Smooth muscle cell of the pulmonary artery (primary cell): ENCODE data around the gene CD164L2. TPM values are rescaled to one million over a fixed set of nuclear protein-coding genes. Genes with fewer than 3 reads are reported as not detected.

Experiments
- total RNA-seq: library from RNA; depleted of rRNA; stranded (reverse); fragments of >200 nt; gene quantifications from 2 replicates; pipeline ENCODE4 v1.2.3, GENCODE V29; 2014

The CD164L2 gene
- not detected in 2 replicates for total RNA-seq

GRCh38 chr1:27383039-27383605, at the start of gene CD164L2:
CD164L2 (minus strand) TSS chr1:27383333; CDS start chr1:27383239, 94 bp downstream.

GRCh38 chr1:27392096-27392777, 9.1 kb upstream of the CD164L2 start, which contains the start of gene GPR3:
GPR3 (plus strand) TSS chr1:27392622; CDS start chr1:27393799, 1,177 bp downstream.

DNA sequence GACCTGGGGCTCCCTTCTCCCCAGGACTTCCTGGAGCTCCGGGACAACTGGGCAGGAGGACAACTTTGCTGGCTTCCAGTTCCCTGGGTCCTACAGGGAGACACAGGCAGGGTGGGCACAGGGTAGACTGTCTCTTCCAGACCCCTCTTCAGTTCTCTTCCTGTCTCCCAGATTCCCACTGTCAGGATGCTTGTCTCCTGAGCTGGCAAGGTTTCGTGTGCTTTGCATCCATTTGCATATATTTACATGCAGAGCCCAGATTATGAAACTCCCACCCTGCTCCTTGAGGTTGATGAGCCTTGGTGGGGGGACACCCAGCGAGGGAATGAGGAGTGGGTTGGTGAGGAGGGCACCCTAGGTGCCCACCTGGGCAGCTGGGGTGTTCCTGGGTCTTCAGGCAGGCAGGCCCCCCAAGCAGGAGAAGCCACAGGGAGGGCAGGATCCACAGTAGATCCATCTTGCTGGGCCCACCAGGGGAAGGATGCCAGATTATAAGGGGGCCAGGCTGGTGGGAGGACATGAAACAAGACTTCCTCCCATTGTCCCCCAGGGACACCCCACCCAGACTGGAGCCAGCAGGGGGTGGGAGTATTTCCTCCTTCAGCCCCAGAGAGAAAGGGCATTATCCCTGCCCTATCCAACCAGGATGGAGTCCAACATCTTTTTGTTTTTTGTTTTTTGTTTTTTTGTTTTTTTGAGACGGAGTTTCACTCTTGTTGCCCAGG, 8.6 kb downstream of the CD164L2 start, which contains the start of gene FCN3:
Gene FCN3 (minus strand): TSS at position 463 of the 725 bp plus-strand sequence. CDS start 6 bp downstream, at position 457.

DNA sequence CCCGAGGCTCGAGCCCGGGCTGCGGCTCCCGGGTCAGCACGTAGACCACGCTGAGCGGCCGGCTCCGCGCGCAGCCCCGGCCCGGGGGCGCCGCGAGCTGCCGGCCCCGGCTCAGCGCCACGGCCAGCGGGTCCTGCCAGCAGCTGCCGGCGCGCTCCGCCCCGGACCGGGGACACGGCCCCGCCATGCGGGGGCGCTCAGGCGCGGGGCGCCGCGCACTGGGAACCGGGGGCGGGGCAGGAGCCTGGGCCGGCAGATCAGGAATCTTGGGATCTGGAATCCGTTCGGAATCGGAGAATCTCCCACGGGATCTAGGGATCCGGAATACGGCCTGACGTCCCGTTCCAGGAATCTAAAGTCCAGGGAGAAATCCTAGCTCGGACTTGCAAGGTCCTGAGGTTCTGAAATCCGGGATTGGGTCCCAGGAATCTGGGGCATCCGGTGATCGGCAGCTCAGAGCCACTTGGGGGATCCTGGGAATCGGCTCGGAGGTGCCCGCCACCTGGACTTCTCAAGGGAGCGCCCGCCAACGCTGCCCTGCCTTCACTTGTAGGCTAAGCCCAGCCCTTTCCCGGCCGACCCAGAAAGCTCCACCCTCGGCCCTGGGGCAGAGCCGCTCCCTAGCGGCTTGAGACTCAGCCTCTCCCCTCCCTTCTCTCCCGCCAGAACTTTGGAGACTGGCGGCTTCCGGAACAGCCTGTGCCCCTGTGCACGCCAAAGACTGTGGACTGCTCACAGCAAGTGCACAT, 16.5 kb downstream of the CD164L2 start, which contains the start of gene MAP3K6:
Gene MAP3K6 (minus strand): TSS at position 551 of the 749 bp plus-strand sequence. CDS start 364 bp downstream, at position 187.

DNA sequence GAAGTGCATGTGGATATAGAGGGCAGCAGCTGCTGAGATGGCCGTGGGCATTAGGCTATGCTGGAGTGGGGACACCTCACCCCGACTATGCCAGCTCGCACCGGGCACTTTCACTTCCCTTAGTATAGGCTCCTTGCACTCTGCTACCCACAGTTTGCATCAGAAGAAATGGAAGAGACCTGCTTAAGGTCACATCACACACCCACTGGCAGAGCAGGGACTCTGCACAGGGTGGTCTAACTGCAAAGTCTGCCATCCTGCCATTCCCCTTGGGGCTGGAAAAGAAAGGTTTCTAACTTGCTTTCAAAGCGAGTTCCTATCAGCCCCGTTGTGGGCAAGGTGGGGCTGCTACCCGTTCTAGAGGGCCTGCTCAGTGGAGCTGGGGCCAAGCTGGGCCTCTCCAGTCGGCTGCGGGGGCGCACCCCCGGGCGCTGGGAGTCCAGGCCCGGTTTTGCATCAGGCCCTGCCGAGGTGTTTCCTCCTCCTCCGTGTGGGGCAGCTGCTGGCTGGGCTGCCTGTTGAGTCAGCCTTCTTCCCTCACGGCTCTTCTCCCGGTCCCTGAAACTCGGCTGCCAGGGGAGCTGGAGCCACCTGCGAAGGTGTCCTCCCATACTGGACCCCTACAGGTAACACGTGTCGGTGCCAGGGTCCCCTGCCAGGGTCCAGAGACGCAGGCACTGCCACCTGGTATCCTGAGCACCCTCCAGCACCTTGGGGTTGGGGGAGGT, 41.4 kb downstream of the CD164L2 start, which contains the start of gene SYTL1:
Gene SYTL1 (plus strand): TSS at position 498 of the 728 bp plus-strand sequence. CDS start 3,313 bp downstream, outside the sequence.

Other genes starting within 250 kb of the CD164L2 start
- 18.7 and 30.3 TPM in 2 replicates for gene SLC9A1, start 228.2 kb downstream of the CD164L2 start, total RNA-seq
- 40.5 and 47.3 TPM in 2 replicates for gene WDTC1, start 148.7 kb downstream of the CD164L2 start, total RNA-seq
- gene TMEM222, start 61.2 kb downstream of the CD164L2 start, total RNA-seq = 26.3 and 34.8 TPM in 2 replicates
- gene SYTL1, start 41.3 kb downstream of the CD164L2 start, total RNA-seq = 0.07 TPM in 2 replicates
- 23.5 and 28.3 TPM in 2 replicates for gene MAP3K6, start 16.4 kb downstream of the CD164L2 start, total RNA-seq
- gene FCN3, start 8.5 kb downstream of the CD164L2 start, total RNA-seq = not detected in 2 replicates
- gene GPR3, start 9.3 kb upstream of the CD164L2 start, total RNA-seq = 0.20 and 0.50 TPM in 2 replicates
- 42.7 and 48.8 TPM in 2 replicates for gene WASF2, start 106.8 kb upstream of the CD164L2 start, total RNA-seq
- gene AHDC1, start 220.8 kb upstream of the CD164L2 start, total RNA-seq = 20.2 and 21.6 TPM in 2 replicates